K562 (cell line): ENCODE data around the gene MPIG6B. TPM values are rescaled to one million over a fixed set of nuclear protein-coding genes. Genes with fewer than 3 reads are reported as not detected.

Source experiments
- ATAC-seq: fragments of 200-7000 bp; cut with Tn5 transposase; 3 replicates; pipeline ENCODE4 v1.9.1; 2020; ENCODE audit warnings: moderate library complexity
- BruUV-seq: library from RNA; stranded (reverse); fragments of 400-500 nt; replicated peaks from 2 replicates; lab custom pipeline; 2021; lab: Mats Ljungman, UMichigan
- CTCF ChIA-PET: fragments of 300-600 bp; formaldehyde crosslinking; extraction: SDS; loops from one replicate; lab custom pipeline; 2021; ENCODE audit warnings: low intra/inter-chr PET ratio; lab: Yijun Ruan, JAX
- POLR2A ChIA-PET: fragments of 300-600, 350-650 bp; sonication (Branson Sonifier 250); formaldehyde crosslinking; extraction: SDS; loops from one replicate; lab custom pipeline; 2021; ENCODE audit warnings: antibody characterized with exemption, inconsistent platforms; lab: Yijun Ruan, JAX
- DNase-seq, 4 experiments: peaks; one replicate each; pipeline versions ENCODE4 v3.0.0 to v3.0.0-alpha.2; 2011 to 2018; ENCODE audit warnings: low spot score in 3 of 4, mixed read lengths in 3 of 4; ENCODE audit errors: extremely low read depth in 1 of 4
- FAIRE-seq: peaks from 2 replicates; lab custom pipeline; 2011; peaks lifted over from hg19 to GRCh38; lab: Jason Lieb, UNC
- H2AFZ ChIP-seq: 2 replicates; pipeline ENCODE4 v1.6.0; 2011; ENCODE audit warnings: low read depth, low read length, control low read depth, inconsistent platforms
- H3K27ac ChIP-seq: fragments of 200-600 bp; 3 replicates; pipeline ENCODE4 v1.8.0; 2011; ENCODE audit warnings: low read depth, mild to moderate bottlenecking, control low read depth, inconsistent platforms, low read length, moderate library complexity, mixed read lengths; ENCODE audit errors: extremely low read depth
- H3K27me3 ChIP-seq, 2 experiments: fragments of 300-600 bp in 1 of 2; 2 replicates in 1 of 2; 3 replicates in 1 of 2; pipeline versions ENCODE4 v1.6.0 to v1.8.0; 2011; ENCODE audit warnings: inconsistent platforms in 2 of 2, low read length in 2 of 2, mild to moderate bottlenecking in 1 of 2, mixed read lengths in 1 of 2, moderate library complexity in 1 of 2; ENCODE audit not compliant: control insufficient read depth in 2 of 2, insufficient read depth in 2 of 2
- H3K36me3 ChIP-seq: fragments of 300-600 bp; 3 replicates; pipeline ENCODE4 v1.8.0; 2011; ENCODE audit warnings: mild to moderate bottlenecking, low read length, inconsistent platforms; ENCODE audit not compliant: control insufficient read depth, insufficient read depth
- H3K4me1 ChIP-seq, 2 experiments: fragments of 200-600 bp in 1 of 2; replicated peaks in 1 of 2; 2 replicates in 1 of 2; 3 replicates in 1 of 2; pipeline versions ENCODE4 v1.5.1 to v1.8.0; 2011; ENCODE audit warnings: inconsistent platforms in 2 of 2, low read length in 2 of 2, mild to moderate bottlenecking in 1 of 2, mixed read lengths in 1 of 2, moderate library complexity in 1 of 2; ENCODE audit not compliant: control insufficient read depth in 2 of 2, insufficient read depth in 2 of 2
- H3K4me2 ChIP-seq: 2 replicates; pipeline ENCODE4 v1.6.1; 2011; ENCODE audit warnings: low read length, control low read depth, inconsistent platforms, mixed read lengths; ENCODE audit not compliant: insufficient read depth
- H3K4me3 ChIP-seq: fragments of 200-600 bp; sonication (generic), shearing (Covaris generic); 2 replicates; pipeline ENCODE4 v1.5.1; 2016; ENCODE audit warnings: control low read depth, inconsistent platforms
- H3K79me2 ChIP-seq: fragments of 200-600 bp; 3 replicates; pipeline ENCODE4 v1.8.0; 2011; ENCODE audit warnings: low read length, inconsistent platforms; ENCODE audit not compliant: control insufficient read depth, insufficient read depth
- H3K9ac ChIP-seq, 2 experiments: 2 replicates each; pipeline versions ENCODE4 v1.6.0 to v1.6.1; 2011; ENCODE audit warnings: low read depth in 2 of 2, low read length in 2 of 2, control low read depth in 1 of 2, inconsistent platforms in 1 of 2, mild to moderate bottlenecking in 1 of 2, mixed read lengths in 1 of 2; ENCODE audit not compliant: insufficient read depth in 1 of 2
- H3K9me1 ChIP-seq: one replicate; pipeline ENCODE4 v1.6.0; 2011; ENCODE audit warnings: inconsistent platforms, mild to moderate bottlenecking, low read length, moderate library complexity; ENCODE audit not compliant: control insufficient read depth, insufficient read depth
- H3K9me3 ChIP-seq: replicated peaks from 2 replicates; pipeline ENCODE4 v1.5.1; 2011; ENCODE audit warnings: low read depth, low read length, inconsistent platforms; ENCODE audit not compliant: control insufficient read depth, insufficient read depth
- H4K20me1 ChIP-seq: replicated peaks from 2 replicates; pipeline ENCODE4 v1.6.1; 2011; ENCODE audit warnings: low read length, inconsistent platforms, mixed read lengths; ENCODE audit not compliant: control insufficient read depth, insufficient read depth
- BACH1 ChIP-seq: fragments of 200-800 bp; sonication (Bioruptor generic); IDR thresholded peaks from 2 replicates; pipeline ENCODE4 v1.6.1; 2016; ENCODE audit warnings: missing genetic modification characterization, missing compliant biosample characterization
- BCOR ChIP-seq: fragments of 450-650 bp; IDR thresholded peaks from 2 replicates; pipeline ENCODE4 v1.6.1; 2016
- CC2D1A ChIP-seq: fragments of 450-650 bp; IDR thresholded peaks from 2 replicates; pipeline ENCODE4 v1.6.1; 2017; ENCODE audit warnings: mild to moderate bottlenecking
- E2F1 ChIP-seq: sonication (generic); formaldehyde crosslinking; IDR thresholded peaks from 2 replicates; pipeline ENCODE4 v1.8.1; 2023; ENCODE audit warnings: mild to moderate bottlenecking, missing genetic modification reagents, moderate library complexity
- ELF1 ChIP-seq: fragments of 200-800 bp; sonication (Bioruptor generic); IDR thresholded peaks from 2 replicates; pipeline ENCODE4 v1.6.1; 2016; ENCODE audit warnings: missing genetic modification characterization, missing compliant biosample characterization
- MCM5 ChIP-seq: fragments of 450-650 bp; IDR thresholded peaks from 2 replicates; pipeline ENCODE4 v1.6.1; 2016; ENCODE audit warnings: low read depth
- NR2F6 ChIP-seq: fragments of 450-650 bp; formaldehyde crosslinking; IDR thresholded peaks from 2 replicates; pipeline ENCODE4 v1.4.0; 2020; ENCODE audit warnings: mild to moderate bottlenecking
- NRF1 ChIP-seq, 2 experiments: fragments of 450-650 bp; IDR thresholded peaks in 1 of 2; conservative IDR thresholded peaks in 1 of 2; 2 replicates each; pipeline ENCODE4 v1.6.1; 2014; ENCODE audit warnings: mild to moderate bottlenecking in 2 of 2
- SAFB ChIP-seq: fragments of 200-400 bp; formaldehyde crosslinking; IDR thresholded peaks from 2 replicates; pipeline ENCODE4 v1.6.1; 2017; ENCODE audit warnings: low read depth, low read length, borderline replicate concordance
- SP2 ChIP-seq: IDR thresholded peaks from 2 replicates; pipeline ENCODE4 v1.6.1; 2011; ENCODE audit warnings: mild to moderate bottlenecking, low read depth, low read length, moderate library complexity; ENCODE audit not compliant: poor library complexity, severe bottlenecking; ENCODE audit errors: extremely low read depth
- SPI1 ChIP-seq: IDR thresholded peaks from 2 replicates; pipeline ENCODE4 v1.6.1; 2011; ENCODE audit warnings: low read depth, low read length, control low read depth, borderline replicate concordance
- TCF3 ChIP-seq: sonication (generic); formaldehyde crosslinking; IDR thresholded peaks from 2 replicates; pipeline ENCODE4 v1.4.0; 2020; ENCODE audit warnings: mild to moderate bottlenecking, missing genetic modification reagents
- TOE1 ChIP-seq, 2 experiments: fragments of 450-650 bp in 1 of 2; sonication (generic) in 1 of 2; formaldehyde crosslinking in 1 of 2; IDR thresholded peaks; 2 replicates each; pipeline versions ENCODE4 v1.7.1 to v1.8.0; 2016 to 2022; ENCODE audit warnings: borderline replicate concordance in 2 of 2, mild to moderate bottlenecking in 2 of 2, antibody characterized with exemption in 1 of 2, inconsistent platforms in 1 of 2, low read depth in 1 of 2, missing genetic modification reagents in 1 of 2, moderate library complexity in 1 of 2
- WHSC1 ChIP-seq: IDR thresholded peaks from one replicate; pipeline ENCODE4 v1.6.1; 2012; ENCODE audit warnings: low read length, control low read depth, inconsistent platforms
- ZMIZ1 ChIP-seq, 2 experiments: fragments of 150-350 bp in 1 of 2; IDR thresholded peaks; 2 replicates each; pipeline ENCODE4 v1.6.1; 2012 to 2016; ENCODE audit warnings: low read depth in 2 of 2, low read length in 2 of 2, mild to moderate bottlenecking in 1 of 2, moderate library complexity in 1 of 2
- ZNF583 ChIP-seq: fragments of 250-450 bp; sonication (Bioruptor Pico); IDR thresholded peaks from 2 replicates; pipeline ENCODE4 v1.4.0; 2020
- ZNF707 ChIP-seq: fragments of 250-450 bp; sonication (Bioruptor Pico); conservative IDR thresholded peaks from 2 replicates; pipeline ENCODE4 v1.8.0; 2022; ENCODE audit warnings: inconsistent platforms, mild to moderate bottlenecking, moderate library complexity
- ZNF717 ChIP-seq: fragments of 250-450 bp; sonication (Bioruptor Pico); IDR thresholded peaks from 2 replicates; pipeline ENCODE4 v1.5.0; 2021
- WGBS: fragments of 100-300 bp; shearing (Covaris generic); methylation state at CpG from one replicate; pipeline ENCODE4 v1.1.6; 2016; ENCODE audit warnings: low coverage, mixed read lengths; ENCODE audit not compliant: insufficient coverage; ENCODE audit errors: missing lambda C conversion rate; 5-methylcytosine and 5-hydroxymethylcytosine counted together
- in situ Hi-C: fragments of 300-500 bp; cut with MboI; formaldehyde crosslinking; loops from 4 replicates; pipeline ENCODE4 v1.15.0; 2018; ENCODE audit warnings: inconsistent platforms, mixed read lengths
- intact Hi-C: fragments of 100-400 bp; cut with micrococcal nuclease; formaldehyde crosslinking; loops from 2 replicates; pipeline ENCODE4 v1.14.2; 2022
- polyA plus RNA-seq, 8 experiments: library from polyadenylated mRNA; depleted of rRNA in 4 of 8; stranded (reverse) in 5 of 8; unstranded in 3 of 8; fragments of >200 nt; fragmentation: Nextera tagmentation in 2 of 8; fragmentation: Illumina TruSeq in 1 of 8; extraction: Ambion mirVana in 2 of 8; extraction: Trizol in 1 of 8; gene quantifications; 2 replicates each; pipeline versions ENCODE4 v1.2.1 to v1.2.3, GENCODE V29; 2011 to 2014; ENCODE audit warnings: inconsistent platforms in 1 of 8, missing spikeins in 1 of 8
- total RNA-seq, 7 experiments: library from RNA; depleted of rRNA in 6 of 7; stranded (reverse); fragments of >200 nt in 6 of 7; fragmentation: Illumina TruSeq in 2 of 7; extraction: Trizol in 2 of 7; gene quantifications; 2 replicates each; pipeline versions ENCODE4 v1.2.1 to v1.2.3, GENCODE V29; 2011 to 2021; ENCODE audit warnings: low replicate concordance in 1 of 7

The MPIG6B gene
- total and polyA plus RNA-seq, 9 of the 15 experiments (the other 6 are each of a cell fraction or from before 2014, with no cell fraction given), result 0.11 to 1.2 (median 0.28) TPM; not detected in 1

- peaks cover 24% of the 10 kb centered on the region for H4K20me1 ChIP-seq
- H3K4me2 ChIP-seq, result peak overlapping the region; percentile 100
- H3K27ac ChIP-seq, result peak overlapping the region; percentile 95
- peak; percentile 85 to 96 (median 90) for DNase-seq
- ATAC-seq, result peak; percentile 48
- no TSS peak for BruUV-seq
- no peaks in the 10 kb centered on the region for H3K9me1 ChIP-seq
- H3K27me3 ChIP-seq, result no peaks in the 10 kb centered on the region
- peaks cover 56% of the 10 kb centered on the region for H3K36me3 ChIP-seq
- POLR2A ChIA-PET, result interaction anchor here (0.5 to 13.1 kb wide), 27 partner anchors 9 to 216 kb away, joined by 3 to 236 read pairs (median 4); partner anchors contain the start of genes ABHD16A, BAG6, C6orf47 and CSNK2B
- H3K4me1 ChIP-seq, result peaks cover 43 to 54% of the 10 kb centered on the region in 2 experiments
- no peak overlapping the region for H2AFZ ChIP-seq
- peaks cover 79% of the 10 kb centered on the region for H3K79me2 ChIP-seq
- peak overlapping the region; percentile 99 for H3K9ac ChIP-seq
- FAIRE-seq, result peak; percentile 86
- in situ Hi-C loops (no loop called here), intact Hi-C loops (loop anchor here (1.0 to 10.0 kb wide), 4 partner anchors 32 to 240 kb away; partner anchors contain the start of genes ABHD16A, DXO and VARS1)
- H3K4me3 ChIP-seq, result peak overlapping the region; percentile 77
- no peaks in the 10 kb centered on the region for H3K9me3 ChIP-seq
- WGBS, result under 1% methylated on average over 18 of the region's 18 CpGs
- CTCF ChIA-PET, result interaction anchor here (0.5 kb wide), 1 partner anchor 129 kb away, joined by 4 read pairs; no protein-coding TSS in a partner anchor
- TF ChIP-seq ZMIZ1 (IDR thresholded peaks at IDR 0.05; ENCODE audit: low read depth in 2 of 2, low read length in 2 of 2), result peak in 1 of 2 experiments; percentile 81; a peak in 2 of 4 replicates
- no peak for TF ChIP-seq ZNF717
- no peak for TF ChIP-seq TOE1 (IDR thresholded peaks at IDR 0.05; ENCODE audit: borderline replicate concordance)
- TF ChIP-seq TOE1 (CRISPR knock-in tag; IDR thresholded peaks at IDR 0.05; ENCODE audit: borderline replicate concordance, low read depth), result no peak; the same call in 1 of the 2 replicates
- no peak for TF ChIP-seq BACH1
- TF ChIP-seq ZNF707 (CRISPR knock-in tag), result peak; percentile 62; the same call in 1 of the 2 replicates
- no peak for TF ChIP-seq MCM5
- no peak for TF ChIP-seq SP2
- TF ChIP-seq E2F1 (CRISPR knock-in tag), result no peak
- TF ChIP-seq CC2D1A, result peak; percentile 72; the same call in 1 of the 2 replicates
- TF ChIP-seq ZNF583 (CRISPR knock-in tag), result no peak
- peak; percentile 79; the same call in 1 of the 2 replicates for TF ChIP-seq SPI1
- no peak for TF ChIP-seq ELF1 (tag)
- TF ChIP-seq NRF1 (conservative IDR thresholded peaks at IDR 0.05 in 1 of 2, IDR thresholded peaks at IDR 0.05 in 1 of 2), result peak; percentile 28 to 31; a peak in 1 of 4 replicates
- peak; percentile 57; the same call in 1 of the 2 replicates for TF ChIP-seq BCOR
- no peak for TF ChIP-seq WHSC1
- TF ChIP-seq NR2F6 (CRISPR knock-in tag), result no peak
- 0 out of 2 replicates have a peak, but pooled peaks have one; percentile 8 for TF ChIP-seq TCF3
- TF ChIP-seq SAFB, result no peak
Measured at GRCh38 chr6:31734821-31735406, 11.7 kb downstream of the MPIG6B start.
